ENCODE results near the gene CRACR2A. TPM values are rescaled to one million over a fixed set of nuclear protein-coding genes. Genes with fewer than 3 reads are reported as not detected.

The CRACR2A gene
- polyA plus RNA-seq, 3 donors, result 2.8 to 10.7 (median 5.8) TPM

- peaks cover 0 to 1% (median 0%) of the 10 kb centered on the region in 3 donors for H3K27me3 Mint-ChIP-seq (ENCODE audit: low read depth in 3 of 3)
- no peak overlapping the region for H3K4me3 Mint-ChIP-seq
- Histone ChIP-seq H3K9ac (ENCODE audit: insufficient read depth, low read length, poor library complexity, severe bottlenecking) (no peak overlapping the region), H3K79me2 (ENCODE audit: insufficient read depth, low read length) (no peaks in the 10 kb centered on the region), H3K9me3 (replicated peaks in 1 of 2; ENCODE audit: control insufficient read depth in 1 of 2, insufficient read depth in 1 of 2, low read length in 2 of 2) (no peaks in the 10 kb centered on the region), H3K4me2 (replicated peaks; ENCODE audit: extremely low read depth, low read length, poor library complexity, severe bottlenecking) (no peak overlapping the region), H3K27me3 (ENCODE audit: control insufficient read depth in 2 of 2, insufficient read depth in 2 of 2, low read length in 2 of 2) (no peaks in the 10 kb centered on the region), H3K4me1 (ENCODE audit: control insufficient read depth in 1 of 2, insufficient read depth in 2 of 2, low read length in 2 of 2) (no peaks in the 10 kb centered on the region), H4K20me1 (ENCODE audit: insufficient read depth, low read length) (no peaks in the 10 kb centered on the region), H2AFZ (ENCODE audit: insufficient read depth, low read depth, low read length, poor library complexity, severe bottlenecking) (no peak overlapping the region), H3K36me3 (replicated peaks in 1 of 2; ENCODE audit: control insufficient read depth in 1 of 2, insufficient read depth in 2 of 2, low read length in 2 of 2) (no peaks in the 10 kb centered on the region), H3K4me3 (replicated peaks in 1 of 3; ENCODE audit: low read depth in 2 of 3, low read length in 3 of 3) (no peak overlapping the region), H3K27ac (ENCODE audit: low read depth in 1 of 2, low read length in 2 of 2) (no peak overlapping the region)
- H3K4me1 Mint-ChIP-seq, result no peaks in the 10 kb centered on the region
- no peak for TF ChIP-seq CTCF (IDR thresholded peaks at IDR 0.05)
- H3K36me3 Mint-ChIP-seq, result peaks cover 6 to 11% of the 10 kb centered on the region in 2 donors
- H3K9me3 Mint-ChIP-seq, result peaks cover 0 to 11% (median 1%) of the 10 kb centered on the region in 7 donors
- WGBS (ENCODE audit: insufficient coverage), result no CpG with 5 or more reads among the region's 1 CpG
- no peak for DNase-seq
- no peak overlapping the region for H3K27ac Mint-ChIP-seq
- intact Hi-C loops (cut with micrococcal nuclease), result no loop called here
Observed at GRCh38 chr12:3789838-3790237, 36.9 kb upstream of the CRACR2A start.

- peaks cover 0 to 4% of the 10 kb centered on the region in 2 donors for H3K27me3 ChIP-seq (ENCODE audit: control insufficient read depth in 2 of 2, insufficient read depth in 2 of 2, low read length in 2 of 2)
- H3K9me3 ChIP-seq (replicated peaks in 1 of 2; ENCODE audit: control insufficient read depth in 1 of 2, insufficient read depth in 1 of 2, low read length in 2 of 2), result no peaks in the 10 kb centered on the region
- Mint-ChIP-seq H3K27me3 (ENCODE audit: low read depth in 3 of 3) (peaks cover 0 to 4% (median 3%) of the 10 kb centered on the region in 3 donors), H3K36me3 (no peaks in the 10 kb centered on the region), H3K4me1 (no peaks in the 10 kb centered on the region), H3K27ac (no peak overlapping the region), H3K9me3 (peaks cover 0 to 1% (median 0%) of the 10 kb centered on the region in 7 donors), H3K4me3 (no peak overlapping the region)
- no peak overlapping the region for H3K9ac ChIP-seq (ENCODE audit: insufficient read depth, low read length, poor library complexity, severe bottlenecking)
- no peaks in the 10 kb centered on the region for H3K36me3 ChIP-seq (replicated peaks in 1 of 2; ENCODE audit: control insufficient read depth in 1 of 2, insufficient read depth in 2 of 2, low read length in 2 of 2)
- no peaks in the 10 kb centered on the region for H3K4me1 ChIP-seq (ENCODE audit: control insufficient read depth in 1 of 2, insufficient read depth in 2 of 2, low read length in 2 of 2)
- H3K4me2 ChIP-seq (replicated peaks; ENCODE audit: extremely low read depth, low read length, poor library complexity, severe bottlenecking), result no peak overlapping the region
- WGBS (ENCODE audit: insufficient coverage), result no CpG with 5 or more reads among the region's 3 CpGs
- no peak overlapping the region for H2AFZ ChIP-seq (ENCODE audit: insufficient read depth, low read depth, low read length, poor library complexity, severe bottlenecking)
- H3K79me2 ChIP-seq (ENCODE audit: insufficient read depth, low read length), result no peaks in the 10 kb centered on the region
- no peaks in the 10 kb centered on the region for H4K20me1 ChIP-seq (ENCODE audit: insufficient read depth, low read length)
- H3K27ac ChIP-seq (ENCODE audit: low read depth in 1 of 2, low read length in 2 of 2), result no peak overlapping the region
- no peak overlapping the region for H3K4me3 ChIP-seq (replicated peaks in 1 of 3; ENCODE audit: low read depth in 2 of 3, low read length in 3 of 3)
- TF ChIP-seq CTCF (IDR thresholded peaks at IDR 0.05), result peak; percentile 77
- peak in 2 of 3 donors; percentile 31 to 38 for DNase-seq
- intact Hi-C loops (cut with micrococcal nuclease), result loop anchor here (10.0 kb wide), 2 partner anchors 113 to 123 kb away; no protein-coding TSS in a partner anchor
Observed at GRCh38 chr12:3777206-3777809, 24.4 kb upstream of the CRACR2A start.

Measured in CD14-positive monocyte (primary cell).